IgD-negative memory B cell (primary cell): ENCODE measurements around the gene OR11A1. TPM values are rescaled to one million over a fixed set of nuclear protein-coding genes. Genes with fewer than 3 reads are reported as not detected.

Source experiments
- H3K27ac Mint-ChIP-seq, 3 donors: one replicate each; pipeline ENCODE4 v1.8.0; 2020 to 2022; ENCODE audit warnings: mild to moderate bottlenecking in 3 of 3, mixed read lengths in 3 of 3, moderate library complexity in 1 of 3
- H3K27me3 Mint-ChIP-seq: one replicate; pipeline ENCODE4 v1.8.0; 2021; ENCODE audit warnings: mixed read lengths
- H3K36me3 Mint-ChIP-seq: one replicate; pipeline ENCODE4 v1.8.0; 2020; ENCODE audit warnings: mild to moderate bottlenecking, mixed read lengths
- H3K4me1 Mint-ChIP-seq, 3 donors: one replicate each; pipeline ENCODE4 v1.8.0; 2020 to 2022; ENCODE audit warnings: mixed read lengths in 3 of 3, mild to moderate bottlenecking in 1 of 3
- H3K4me3 Mint-ChIP-seq, 4 donors: one replicate each; pipeline ENCODE4 v1.8.0; 2020 to 2022; ENCODE audit warnings: mild to moderate bottlenecking in 4 of 4, mixed read lengths in 4 of 4, moderate library complexity in 3 of 4
- H3K9me3 Mint-ChIP-seq, 3 donors: one replicate each; pipeline ENCODE4 v1.8.0; 2020 to 2021; ENCODE audit warnings: mixed read lengths in 3 of 3, mild to moderate bottlenecking in 1 of 3
- polyA plus RNA-seq: library from polyadenylated mRNA; unstranded; fragments of 300-500 nt; fragmentation: Illumina TruSeq; gene quantifications from one replicate; pipeline ENCODE4 v1.2.3, GENCODE V29; 2021

Gene OR11A1
- polyA plus RNA-seq, 1 donor from 2014 or later = not detected

GRCh38 chr6:29489286-29489685 is 32.4 kb upstream of the OR11A1 start:
- no peaks in the 10 kb centered on the region for H3K36me3 Mint-ChIP-seq
- no peaks in the 10 kb centered on the region for H3K4me1 Mint-ChIP-seq
- no peak overlapping the region for H3K4me3 Mint-ChIP-seq
- no peak overlapping the region for H3K27ac Mint-ChIP-seq
- peaks cover 0 to 4% (median 0%) of the 10 kb centered on the region in 3 donors for H3K9me3 Mint-ChIP-seq
- H3K27me3 Mint-ChIP-seq = peaks cover 11% of the 10 kb centered on the region

GRCh38 chr6:29488874-29489273 is 32.0 kb upstream of the OR11A1 start:
- no peak overlapping the region for H3K4me3 Mint-ChIP-seq
- H3K9me3 Mint-ChIP-seq = peaks cover 0 to 4% (median 0%) of the 10 kb centered on the region in 3 donors
- H3K4me1 Mint-ChIP-seq = no peaks in the 10 kb centered on the region
- no peaks in the 10 kb centered on the region for H3K36me3 Mint-ChIP-seq
- no peak overlapping the region for H3K27ac Mint-ChIP-seq
- H3K27me3 Mint-ChIP-seq = peaks cover 11% of the 10 kb centered on the region

GRCh38 chr6:29487660-29488059 is 30.8 kb upstream of the OR11A1 start, which contains the start of gene MAS1L:
Gene MAS1L (minus strand): TSS chr6:29487956. CDS start chr6:29487902, 54 bp downstream.
- peaks cover 9% of the 10 kb centered on the region for H3K27me3 Mint-ChIP-seq
- peaks cover 0 to 6% (median 1%) of the 10 kb centered on the region in 3 donors for H3K9me3 Mint-ChIP-seq
- no peaks in the 10 kb centered on the region for H3K4me1 Mint-ChIP-seq
- no peak within 1 kb of the TSS for H3K27ac Mint-ChIP-seq
- H3K4me3 Mint-ChIP-seq = no peak within 1 kb of the TSS
- no peaks in the 10 kb centered on the region for H3K36me3 Mint-ChIP-seq

GRCh38 chr6:29487131-29487530 is 30.3 kb upstream of the OR11A1 start:
- no peak overlapping the region for H3K27ac Mint-ChIP-seq
- H3K4me3 Mint-ChIP-seq = no peak overlapping the region
- H3K4me1 Mint-ChIP-seq = no peaks in the 10 kb centered on the region
- H3K27me3 Mint-ChIP-seq = peaks cover 11% of the 10 kb centered on the region
- H3K36me3 Mint-ChIP-seq = no peaks in the 10 kb centered on the region
- H3K9me3 Mint-ChIP-seq = peaks cover 0 to 6% (median 6%) of the 10 kb centered on the region in 3 donors

GRCh38 chr6:29486577-29486976 is 29.7 kb upstream of the OR11A1 start:
- Mint-ChIP-seq H3K27ac (no peak overlapping the region), H3K4me3 (no peak overlapping the region), H3K4me1 (no peaks in the 10 kb centered on the region), H3K9me3 (peaks cover 0 to 10% (median 6%) of the 10 kb centered on the region in 3 donors), H3K27me3 (peaks cover 11% of the 10 kb centered on the region), H3K36me3 (no peaks in the 10 kb centered on the region)

GRCh38 chr6:29483735-29484134 is 26.9 kb upstream of the OR11A1 start:
- Mint-ChIP-seq H3K4me3 (no peak overlapping the region), H3K27me3 (peaks cover 11% of the 10 kb centered on the region), H3K4me1 (no peaks in the 10 kb centered on the region), H3K9me3 (peaks cover 0 to 10% (median 9%) of the 10 kb centered on the region in 3 donors), H3K36me3 (no peaks in the 10 kb centered on the region), H3K27ac (no peak overlapping the region)

- Mint-ChIP-seq H3K9me3 (peaks cover 0 to 10% (median 10%) of the 10 kb centered on the region in 3 donors), H3K27me3 (peaks cover 11% of the 10 kb centered on the region), H3K27ac (no peak overlapping the region), H3K4me1 (no peaks in the 10 kb centered on the region), H3K36me3 (no peaks in the 10 kb centered on the region), H3K4me3 (no peak overlapping the region)
Measured at GRCh38 chr6:29483186-29483585, 26.3 kb upstream of the OR11A1 start.

GRCh38 chr6:29479560-29479959 is 22.7 kb upstream of the OR11A1 start:
- Mint-ChIP-seq H3K27me3 (peaks cover 2% of the 10 kb centered on the region), H3K36me3 (no peaks in the 10 kb centered on the region), H3K4me3 (no peak overlapping the region), H3K27ac (no peak overlapping the region), H3K9me3 (peaks cover 0 to 10% (median 7%) of the 10 kb centered on the region in 3 donors), H3K4me1 (no peaks in the 10 kb centered on the region)

- Mint-ChIP-seq H3K27ac (no peak overlapping the region), H3K4me3 (no peak overlapping the region)
Measured at GRCh38 chr6:29478740-29479139, 21.9 kb upstream of the OR11A1 start.

GRCh38 chr6:29477923-29478450 is 21.1 kb upstream of the OR11A1 start:
- no peaks in the 10 kb centered on the region for H3K4me1 Mint-ChIP-seq
- peaks cover 3% of the 10 kb centered on the region for H3K27me3 Mint-ChIP-seq
- no peak overlapping the region for H3K27ac Mint-ChIP-seq
- H3K9me3 Mint-ChIP-seq = peaks cover 0 to 10% (median 6%) of the 10 kb centered on the region in 3 donors
- H3K4me3 Mint-ChIP-seq = peak overlapping the region in 1 of 4 donors; percentile 45
- no peaks in the 10 kb centered on the region for H3K36me3 Mint-ChIP-seq

More at GRCh38 chr6:29478740-29479139, 21.9 kb upstream of the OR11A1 start:
- peaks cover 0 to 10% (median 7%) of the 10 kb centered on the region in 3 donors for H3K9me3 Mint-ChIP-seq
- no peaks in the 10 kb centered on the region for H3K36me3 Mint-ChIP-seq
- H3K27me3 Mint-ChIP-seq = peaks cover 2% of the 10 kb centered on the region
- no peaks in the 10 kb centered on the region for H3K4me1 Mint-ChIP-seq

- H3K27ac Mint-ChIP-seq = no peak overlapping the region
- no peak overlapping the region for H3K4me3 Mint-ChIP-seq
- no peaks in the 10 kb centered on the region for H3K4me1 Mint-ChIP-seq
- H3K36me3 Mint-ChIP-seq = peaks cover 2% of the 10 kb centered on the region
- peaks cover 9% of the 10 kb centered on the region for H3K27me3 Mint-ChIP-seq
- peaks cover 0 to 2% (median 0%) of the 10 kb centered on the region in 3 donors for H3K9me3 Mint-ChIP-seq
Measured at GRCh38 chr6:29474996-29475395, 18.1 kb upstream of the OR11A1 start.

- Mint-ChIP-seq H3K27ac (no peak overlapping the region), H3K27me3 (peaks cover 16% of the 10 kb centered on the region), H3K36me3 (peaks cover 3% of the 10 kb centered on the region), H3K4me3 (no peak overlapping the region), H3K9me3 (no peaks in the 10 kb centered on the region), H3K4me1 (no peaks in the 10 kb centered on the region)
Measured at GRCh38 chr6:29466241-29466640, 9.4 kb upstream of the OR11A1 start.

GRCh38 chr6:29465801-29466200 is 8.9 kb upstream of the OR11A1 start:
- no peaks in the 10 kb centered on the region for H3K9me3 Mint-ChIP-seq
- H3K27me3 Mint-ChIP-seq = peaks cover 16% of the 10 kb centered on the region
- no peak overlapping the region for H3K27ac Mint-ChIP-seq
- peaks cover 3% of the 10 kb centered on the region for H3K36me3 Mint-ChIP-seq
- H3K4me3 Mint-ChIP-seq = no peak overlapping the region
- H3K4me1 Mint-ChIP-seq = no peaks in the 10 kb centered on the region

- Mint-ChIP-seq H3K4me1 (no peaks in the 10 kb centered on the region), H3K9me3 (no peaks in the 10 kb centered on the region), H3K27ac (no peak overlapping the region), H3K36me3 (peaks cover 3% of the 10 kb centered on the region), H3K4me3 (no peak overlapping the region), H3K27me3 (peaks cover 16% of the 10 kb centered on the region)
Measured at GRCh38 chr6:29465279-29465678, 8.4 kb upstream of the OR11A1 start.

GRCh38 chr6:29462022-29462421 is 5.2 kb upstream of the OR11A1 start:
- Mint-ChIP-seq H3K9me3 (no peaks in the 10 kb centered on the region), H3K36me3 (no peaks in the 10 kb centered on the region), H3K4me1 (no peaks in the 10 kb centered on the region), H3K4me3 (no peak overlapping the region), H3K27ac (peak overlapping the region in 1 of 3 donors; percentile 26), H3K27me3 (peaks cover 7% of the 10 kb centered on the region)

GRCh38 chr6:29461021-29461814 is 4.3 kb upstream of the OR11A1 start:
- H3K4me1 Mint-ChIP-seq = no peaks in the 10 kb centered on the region
- H3K4me3 Mint-ChIP-seq = no peak overlapping the region
- no peaks in the 10 kb centered on the region for H3K36me3 Mint-ChIP-seq
- no peaks in the 10 kb centered on the region for H3K9me3 Mint-ChIP-seq
- H3K27ac Mint-ChIP-seq = no peak overlapping the region
- H3K27me3 Mint-ChIP-seq = peaks cover 6% of the 10 kb centered on the region
